ENCODE measurements around the gene ALG3.

GRCh38 chr3:184211297-184211696 lies 37.5 kb downstream of the ALG3 start:
- TF ChIP-seq, protein P1, sequence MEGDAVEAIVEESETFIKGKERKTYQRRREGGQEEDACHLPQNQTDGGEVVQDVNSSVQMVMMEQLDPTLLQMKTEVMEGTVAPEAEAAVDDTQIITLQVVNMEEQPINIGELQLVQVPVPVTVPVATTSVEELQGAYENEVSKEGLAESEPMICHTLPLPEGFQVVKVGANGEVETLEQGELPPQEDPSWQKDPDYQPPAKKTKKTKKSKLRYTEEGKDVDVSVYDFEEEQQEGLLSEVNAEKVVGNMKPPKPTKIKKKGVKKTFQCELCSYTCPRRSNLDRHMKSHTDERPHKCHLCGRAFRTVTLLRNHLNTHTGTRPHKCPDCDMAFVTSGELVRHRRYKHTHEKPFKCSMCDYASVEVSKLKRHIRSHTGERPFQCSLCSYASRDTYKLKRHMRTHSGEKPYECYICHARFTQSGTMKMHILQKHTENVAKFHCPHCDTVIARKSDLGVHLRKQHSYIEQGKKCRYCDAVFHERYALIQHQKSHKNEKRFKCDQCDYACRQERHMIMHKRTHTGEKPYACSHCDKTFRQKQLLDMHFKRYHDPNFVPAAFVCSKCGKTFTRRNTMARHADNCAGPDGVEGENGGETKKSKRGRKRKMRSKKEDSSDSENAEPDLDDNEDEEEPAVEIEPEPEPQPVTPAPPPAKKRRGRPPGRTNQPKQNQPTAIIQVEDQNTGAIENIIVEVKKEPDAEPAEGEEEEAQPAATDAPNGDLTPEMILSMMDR (conservative IDR thresholded peaks at IDR 0.05) = no peak
- no peak for TF ChIP-seq ZFX (IDR thresholded peaks at IDR 0.05)

Data from C4-2B (cell line).